Panc1 (cell line): ENCODE results near the gene BMX. TPM values are rescaled to one million over a fixed set of nuclear protein-coding genes. Genes with fewer than 3 reads are reported as not detected.

ENCODE experiments used
- ATAC-seq: fragments of 200-7000 bp; cut with Tn5 transposase; 2 replicates; pipeline ENCODE4 v1.9.1; 2020; ENCODE audit warnings: mild to moderate bottlenecking, moderate library complexity
- BruUV-seq: library from RNA; stranded (reverse); fragments of 400-500 nt; replicated peaks from 2 replicates; lab custom pipeline; 2021; lab: Mats Ljungman, UMichigan
- CTCF ChIA-PET: fragments of 300-600 bp; sonication (Branson Sonifier 250); formaldehyde crosslinking; loops from one replicate; lab custom pipeline; 2022; ENCODE audit warnings: antibody characterized with exemption; lab: Charles Lee
- POLR2A ChIA-PET: fragments of 300-600 bp; sonication (Branson Sonifier 250); formaldehyde crosslinking; loops from one replicate; lab custom pipeline; 2022; ENCODE audit warnings: antibody characterized with exemption; lab: Charles Lee
- DNase-seq: peaks from one replicate; pipeline ENCODE4 v3.0.0-alpha.2; 2010; ENCODE audit warnings: low read depth, low spot score
- H3K27ac ChIP-seq: 2 replicates; pipeline ENCODE4 v1.5.1; 2011; ENCODE audit warnings: mild to moderate bottlenecking, low read length, inconsistent platforms
- H3K27me3 ChIP-seq: fragments of 200-500 bp; sonication (Bioruptor generic); 2 replicates; pipeline ENCODE4 v1.6.0; 2014; ENCODE audit warnings: low read length, inconsistent platforms; ENCODE audit not compliant: control insufficient read depth, insufficient read depth
- H3K36me3 ChIP-seq: fragments of 200-500 bp; sonication (Bioruptor generic); 2 replicates; pipeline ENCODE4 v1.5.1; 2014; ENCODE audit warnings: inconsistent platforms, mild to moderate bottlenecking, low read length, moderate library complexity; ENCODE audit not compliant: control insufficient read depth, insufficient read depth
- H3K4me1 ChIP-seq: 2 replicates; pipeline ENCODE4 v1.5.1; 2011; ENCODE audit warnings: inconsistent platforms, mild to moderate bottlenecking, low read length, moderate library complexity; ENCODE audit not compliant: control insufficient read depth, insufficient read depth
- H3K4me3 ChIP-seq, 2 experiments: 2 replicates each; pipeline ENCODE4 v1.5.1; 2011 to 2012; ENCODE audit warnings: low read depth in 2 of 2, low read length in 2 of 2, mild to moderate bottlenecking in 2 of 2, inconsistent platforms in 1 of 2, moderate library complexity in 1 of 2
- H3K9me3 ChIP-seq: fragments of 200-500 bp; sonication (Bioruptor generic); 2 replicates; pipeline ENCODE4 v1.5.1; 2014; ENCODE audit warnings: low read depth, mild to moderate bottlenecking, inconsistent platforms, low read length, moderate library complexity; ENCODE audit not compliant: control insufficient read depth, insufficient read depth
- CTCF ChIP-seq: fragments of 450-650 bp; IDR thresholded peaks from 2 replicates; pipeline ENCODE4 v1.5.1; 2017; ENCODE audit warnings: mild to moderate bottlenecking
- POLR2AphosphoS5 ChIP-seq: IDR thresholded peaks from 2 replicates; pipeline ENCODE4 v1.6.1; 2012; ENCODE audit warnings: mild to moderate bottlenecking, low read depth, low read length, moderate library complexity
- REST ChIP-seq, 2 experiments: IDR thresholded peaks; 2 replicates each; pipeline ENCODE4 v1.6.1; 2011 to 2012; ENCODE audit warnings: low read depth in 2 of 2, control low read depth in 1 of 2, low read length in 1 of 2, mild to moderate bottlenecking in 1 of 2, moderate library complexity in 1 of 2; ENCODE audit not compliant: insufficient read depth in 1 of 2
- SIN3A ChIP-seq: IDR thresholded peaks from 2 replicates; pipeline ENCODE4 v1.6.1; 2012; ENCODE audit warnings: low read depth, mild to moderate bottlenecking, low read length, moderate library complexity, borderline replicate concordance; ENCODE audit not compliant: insufficient read depth
- TCF7L2 ChIP-seq: IDR thresholded peaks from 2 replicates; pipeline ENCODE4 v1.6.1; 2011; ENCODE audit warnings: mild to moderate bottlenecking, low read depth, low read length, inconsistent platforms
- in situ Hi-C: cut with HindIII; loops from 2 replicates; pipeline ENCODE4 v1.10.0; 2016; ENCODE audit warnings: low sequenced_read_pairs, low pct_unique_long_range_greater_than_20kb
- intact Hi-C: fragments of 100-400 bp; cut with micrococcal nuclease; formaldehyde crosslinking; loops from one replicate; pipeline ENCODE4 v1.10.0; 2022; ENCODE audit not compliant: unreplicated experiment
- total RNA-seq: library from RNA; stranded (reverse); gene quantifications from one replicate; pipeline ENCODE4 v1.2.1, GENCODE V29; 2021; ENCODE audit not compliant: unreplicated experiment

The BMX gene
- total RNA-seq, 1 experiment from 2014 or later, result not detected

GRCh38 chrX:15509845-15510244 lies 9.2 kb downstream of the BMX start:
- Histone ChIP-seq H3K36me3 (no peaks in the 10 kb centered on the region), H3K27me3 (no peaks in the 10 kb centered on the region), H3K27ac (no peak overlapping the region), H3K4me1 (no peaks in the 10 kb centered on the region), H3K9me3 (no peaks in the 10 kb centered on the region), H3K4me3 (no peak overlapping the region)
- CTCF ChIA-PET, result no interaction called here
- intact Hi-C loops (no loop called here), in situ Hi-C loops (no loop called here)
- no peak for TF ChIP-seq POLR2AphosphoS5
- TF ChIP-seq CTCF, result no peak
- no peak for TF ChIP-seq REST (IDR thresholded peaks at IDR 0.05; ENCODE audit: insufficient read depth in 1 of 2, low read depth in 2 of 2, low read length in 1 of 2)
- DNase-seq (no peak), ATAC-seq (no peak)
- BruUV-seq, result no TSS peak
- POLR2A ChIA-PET, result no interaction called here

- H3K27ac ChIP-seq, result no peak overlapping the region
- intact Hi-C loops, result no loop called here
- ATAC-seq (no peak), DNase-seq (no peak)
- no peaks in the 10 kb centered on the region for H3K27me3 ChIP-seq
- no peaks in the 10 kb centered on the region for H3K9me3 ChIP-seq
- POLR2A ChIA-PET, result no interaction called here
- in situ Hi-C loops, result no loop called here
- H3K4me3 ChIP-seq, result no peak overlapping the region
- CTCF ChIA-PET, result no interaction called here
- no peaks in the 10 kb centered on the region for H3K4me1 ChIP-seq
- BruUV-seq, result no TSS peak
- no peaks in the 10 kb centered on the region for H3K36me3 ChIP-seq
- TF ChIP-seq SIN3A, result no peak
- TF ChIP-seq CTCF, result no peak
- no peak for TF ChIP-seq POLR2AphosphoS5
- TF ChIP-seq REST (IDR thresholded peaks at IDR 0.05; ENCODE audit: insufficient read depth in 1 of 2, low read depth in 2 of 2, low read length in 1 of 2), result no peak
- no peak for TF ChIP-seq TCF7L2
Measured at GRCh38 chrX:15511563-15511962, 11.0 kb downstream of the BMX start.
